ENCODE results near the gene IQCE. TPM values are rescaled to one million over a fixed set of nuclear protein-coding genes. Genes with fewer than 3 reads are reported as not detected.

The IQCE gene
- total RNA-seq, 1 experiment from 2014 or later = 21.4 TPM

DNA sequence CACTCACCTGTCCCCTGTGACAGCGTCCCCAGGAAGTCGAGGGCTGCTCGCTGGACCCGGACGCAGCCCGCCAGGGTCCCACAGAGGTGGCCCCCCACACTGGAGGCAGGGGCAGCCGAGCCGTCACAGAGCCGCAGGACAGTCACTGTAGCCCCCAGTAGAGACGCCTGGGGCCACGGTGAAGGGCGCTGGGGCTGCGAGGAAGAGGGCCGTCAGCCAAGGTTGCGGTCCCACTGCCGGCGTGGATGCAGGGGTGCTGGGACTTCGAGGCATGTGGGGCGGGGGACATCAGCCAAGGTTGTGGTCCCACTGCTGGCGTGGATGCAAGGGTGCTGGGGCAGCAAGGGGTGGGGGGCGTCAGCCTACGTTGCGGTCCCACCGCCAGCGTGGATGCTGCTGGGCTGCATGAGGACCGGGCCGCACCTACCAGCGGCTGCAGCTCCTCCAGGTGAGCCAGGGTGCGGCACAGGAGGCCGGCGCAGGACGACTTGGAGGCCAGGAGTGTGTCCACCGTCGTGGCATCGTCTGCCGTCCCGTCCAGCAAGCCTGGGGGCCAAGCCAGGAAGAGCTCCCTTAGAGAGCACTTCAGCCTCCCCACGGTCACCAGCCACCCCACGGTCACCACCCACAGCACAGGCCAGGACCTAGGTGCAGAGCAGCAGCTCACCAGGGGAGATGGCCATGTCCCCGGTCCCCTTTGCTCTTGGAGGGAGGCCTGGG lies 17.3 kb upstream of the IQCE start:
- no peak for DNase-seq (ENCODE audit: low read depth, low spot score)
- no peak overlapping the region for H2AFZ ChIP-seq (ENCODE audit: low read depth, low read length, poor library complexity, severe bottlenecking)

DNA sequence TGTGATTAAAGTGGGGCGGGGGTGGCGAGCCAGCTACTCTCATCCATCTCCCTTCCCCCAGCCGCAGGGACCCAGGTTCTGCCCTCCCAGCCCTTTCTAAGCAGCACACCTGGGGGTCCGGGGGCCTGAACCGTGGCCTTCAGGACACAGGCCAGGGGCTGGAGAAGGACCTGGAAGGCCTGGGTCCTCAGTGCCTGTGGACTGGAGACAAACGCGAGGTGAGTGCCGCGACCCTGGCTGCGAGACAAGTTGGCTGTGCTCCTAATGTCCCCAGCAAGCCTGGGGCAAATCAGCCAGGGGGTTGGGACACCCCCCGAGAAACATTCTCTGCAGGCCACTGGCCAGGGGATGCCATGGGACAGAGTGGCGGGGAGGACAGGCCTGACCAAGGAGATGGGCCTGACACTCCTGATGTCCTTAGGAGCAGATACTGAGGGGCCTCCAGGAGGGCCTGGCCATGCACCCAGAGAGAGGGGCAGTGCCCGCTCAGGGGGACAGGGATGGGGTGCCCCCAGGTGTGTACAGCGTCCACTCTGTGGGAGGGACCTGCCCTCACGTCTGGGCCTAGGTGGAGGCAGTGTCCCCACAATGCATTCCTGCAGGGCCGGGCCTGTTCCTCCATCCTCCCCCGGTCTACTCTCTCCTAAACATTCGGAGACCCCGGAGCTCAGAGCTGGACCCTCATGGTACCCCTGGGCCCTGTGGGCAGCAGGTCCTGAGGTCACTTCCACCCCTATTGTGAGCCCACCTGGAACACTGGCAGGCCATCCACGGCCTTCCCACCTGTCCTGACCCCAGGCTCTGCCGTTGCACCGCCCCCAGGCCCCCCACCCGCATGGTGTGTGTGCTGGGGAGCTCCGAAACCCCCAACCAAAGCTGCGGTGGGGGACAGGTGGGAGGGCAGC lies 16.5 kb upstream of the IQCE start:
- no TSS peak for BruUV-seq (replicated peaks)
- ChIA-PET RAD21 (ENCODE audit: low non-redundant PET in 1 of 2, low total read pairs in 2 of 2, uncharacterized antibody in 2 of 2, unreplicated experiment in 2 of 2) (no interaction called here), CTCF (no interaction called here), POLR2A (no interaction called here)
- Histone ChIP-seq H4K20me1 (ENCODE audit: insufficient read depth) (no peaks in the 10 kb centered on the region), H3K9me2 (ENCODE audit: insufficient read depth) (no peaks in the 10 kb centered on the region), H3K4me3 (replicated peaks in 1 of 2; ENCODE audit: low read depth in 1 of 2, low read length in 2 of 2) (no peak overlapping the region), H3K27ac (ENCODE audit: low read depth, low read length) (no peak overlapping the region), H3K27me3 (ENCODE audit: insufficient read depth, low read length) (no peaks in the 10 kb centered on the region), H2AFZ (ENCODE audit: low read depth, low read length, poor library complexity, severe bottlenecking) (no peak overlapping the region), H3K4me1 (ENCODE audit: control insufficient read depth in 1 of 2, insufficient read depth in 2 of 2, low read length in 2 of 2) (no peaks in the 10 kb centered on the region), H3K9me3 (ENCODE audit: control insufficient read depth in 1 of 2, insufficient read depth in 1 of 2, low read depth in 1 of 2, low read length in 2 of 2) (no peaks in the 10 kb centered on the region), H3K79me2 (ENCODE audit: insufficient read depth, low read length) (no peaks in the 10 kb centered on the region), H3K9ac (ENCODE audit: low read length) (no peak overlapping the region), H3K36me3 (ENCODE audit: control insufficient read depth in 1 of 2, insufficient read depth in 2 of 2, low read length in 2 of 2) (peaks cover 21 to 25% of the 10 kb centered on the region in 2 experiments), H3K4me2 (ENCODE audit: low read length) (no peak overlapping the region)
- intact Hi-C loops (cut with micrococcal nuclease) = no loop called here
- ATAC-seq (no peak), DNase-seq (ENCODE audit: low read depth, low spot score) (no peak)
- TF ChIP-seq CEBPB (IDR thresholded peaks at IDR 0.05; ENCODE audit: low read depth) (no peak), ELF1 (IDR thresholded peaks at IDR 0.05; ENCODE audit: borderline replicate concordance, low read depth) (no peak), EZH2phosphoT487 (IDR thresholded peaks at IDR 0.05; ENCODE audit: borderline replicate concordance) (no peak), FOSL1 (IDR thresholded peaks at IDR 0.05; ENCODE audit: low read depth) (no peak), ZNF274 (IDR thresholded peaks at IDR 0.05; ENCODE audit: low read depth, low read length) (no peak), POLR2AphosphoS5 (IDR thresholded peaks at IDR 0.05; ENCODE audit: low read depth, low read length) (no peak), EGR1 (IDR thresholded peaks at IDR 0.05; ENCODE audit: low read depth) (no peak), MAX (IDR thresholded peaks at IDR 0.05) (no peak), YY1 (IDR thresholded peaks at IDR 0.05; ENCODE audit: extremely low read depth, insufficient replicate concordance, low read depth, low read length) (no peak), SIN3A (IDR thresholded peaks at IDR 0.05; ENCODE audit: low read depth) (no peak)
- TF ChIP-seq, protein P1, sequence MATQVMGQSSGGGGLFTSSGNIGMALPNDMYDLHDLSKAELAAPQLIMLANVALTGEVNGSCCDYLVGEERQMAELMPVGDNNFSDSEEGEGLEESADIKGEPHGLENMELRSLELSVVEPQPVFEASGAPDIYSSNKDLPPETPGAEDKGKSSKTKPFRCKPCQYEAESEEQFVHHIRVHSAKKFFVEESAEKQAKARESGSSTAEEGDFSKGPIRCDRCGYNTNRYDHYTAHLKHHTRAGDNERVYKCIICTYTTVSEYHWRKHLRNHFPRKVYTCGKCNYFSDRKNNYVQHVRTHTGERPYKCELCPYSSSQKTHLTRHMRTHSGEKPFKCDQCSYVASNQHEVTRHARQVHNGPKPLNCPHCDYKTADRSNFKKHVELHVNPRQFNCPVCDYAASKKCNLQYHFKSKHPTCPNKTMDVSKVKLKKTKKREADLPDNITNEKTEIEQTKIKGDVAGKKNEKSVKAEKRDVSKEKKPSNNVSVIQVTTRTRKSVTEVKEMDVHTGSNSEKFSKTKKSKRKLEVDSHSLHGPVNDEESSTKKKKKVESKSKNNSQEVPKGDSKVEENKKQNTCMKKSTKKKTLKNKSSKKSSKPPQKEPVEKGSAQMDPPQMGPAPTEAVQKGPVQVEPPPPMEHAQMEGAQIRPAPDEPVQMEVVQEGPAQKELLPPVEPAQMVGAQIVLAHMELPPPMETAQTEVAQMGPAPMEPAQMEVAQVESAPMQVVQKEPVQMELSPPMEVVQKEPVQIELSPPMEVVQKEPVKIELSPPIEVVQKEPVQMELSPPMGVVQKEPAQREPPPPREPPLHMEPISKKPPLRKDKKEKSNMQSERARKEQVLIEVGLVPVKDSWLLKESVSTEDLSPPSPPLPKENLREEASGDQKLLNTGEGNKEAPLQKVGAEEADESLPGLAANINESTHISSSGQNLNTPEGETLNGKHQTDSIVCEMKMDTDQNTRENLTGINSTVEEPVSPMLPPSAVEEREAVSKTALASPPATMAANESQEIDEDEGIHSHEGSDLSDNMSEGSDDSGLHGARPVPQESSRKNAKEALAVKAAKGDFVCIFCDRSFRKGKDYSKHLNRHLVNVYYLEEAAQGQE (IDR thresholded peaks at IDR 0.05; ENCODE audit: low read depth) = no peak

More for the DNA sequence above, 17.3 kb upstream of the IQCE start:
- Histone ChIP-seq H3K27ac (ENCODE audit: low read depth, low read length) (no peak overlapping the region), H3K9ac (ENCODE audit: low read length) (no peak overlapping the region), H3K4me2 (ENCODE audit: low read length) (no peak overlapping the region), H3K4me1 (ENCODE audit: control insufficient read depth in 1 of 2, insufficient read depth in 2 of 2, low read length in 2 of 2) (no peaks in the 10 kb centered on the region), H3K79me2 (ENCODE audit: insufficient read depth, low read length) (no peaks in the 10 kb centered on the region), H3K27me3 (ENCODE audit: insufficient read depth, low read length) (no peaks in the 10 kb centered on the region), H3K4me3 (replicated peaks in 1 of 2; ENCODE audit: low read depth in 1 of 2, low read length in 2 of 2) (no peak overlapping the region), H3K36me3 (ENCODE audit: control insufficient read depth in 1 of 2, insufficient read depth in 2 of 2, low read length in 2 of 2) (peaks cover 15 to 21% of the 10 kb centered on the region in 2 experiments; a peak in 3 of 4 replicates), H3K9me3 (ENCODE audit: control insufficient read depth in 1 of 2, insufficient read depth in 1 of 2, low read depth in 1 of 2, low read length in 2 of 2) (no peaks in the 10 kb centered on the region), H3K9me2 (ENCODE audit: insufficient read depth) (no peaks in the 10 kb centered on the region), H4K20me1 (ENCODE audit: insufficient read depth) (no peaks in the 10 kb centered on the region)
- ChIA-PET RAD21 (ENCODE audit: low non-redundant PET in 1 of 2, low total read pairs in 2 of 2, uncharacterized antibody in 2 of 2, unreplicated experiment in 2 of 2) (interaction anchor here in 1 of 2 experiments (0.6 kb wide), 1 partner anchor 858 kb away, joined by 4 read pairs; no protein-coding TSS in a partner anchor), CTCF (no interaction called here), POLR2A (no interaction called here)
- intact Hi-C loops (cut with micrococcal nuclease) = no loop called here
- BruUV-seq (replicated peaks) = no TSS peak
- TF ChIP-seq EZH2 (IDR thresholded peaks at IDR 0.05) = no peak
- TF ChIP-seq YY1 (IDR thresholded peaks at IDR 0.05; ENCODE audit: extremely low read depth, insufficient replicate concordance, low read depth, low read length) = no peak
- TF ChIP-seq SIN3A (IDR thresholded peaks at IDR 0.05; ENCODE audit: low read depth) = no peak
- TF ChIP-seq CEBPB (IDR thresholded peaks at IDR 0.05; ENCODE audit: low read depth) = no peak
- no peak for TF ChIP-seq MAX (IDR thresholded peaks at IDR 0.05)
- TF ChIP-seq POLR2AphosphoS5 (IDR thresholded peaks at IDR 0.05; ENCODE audit: low read depth, low read length) = no peak
- TF ChIP-seq TCF7L2 (IDR thresholded peaks at IDR 0.05; ENCODE audit: borderline replicate concordance, extremely low read depth, insufficient read depth, insufficient read length) = no peak
- no peak for TF ChIP-seq RAD21 (IDR thresholded peaks at IDR 0.05; ENCODE audit: low read depth)
- no peak for ATAC-seq
